Measurements from ENCODE around the gene SSTR5.
"Not testable (repeated sequence)": the region's sequence is repeated elsewhere in the genome, so short reads cannot be mapped to it uniquely, and the experiment has no call there.

The SSTR5 gene

GRCh38 chr16:1076801-1077576 lies 4.4 kb downstream of the SSTR5 start:
- no peak for DNase-seq

GRCh38 chr16:1077877-1078578 lies 5.5 kb downstream of the SSTR5 start:
- DNase-seq, result peak in 2 of 3 experiments; percentile 72 to 76

- DNase-seq, result peak in 2 of 3 experiments; percentile 86 to 94
Observed at GRCh38 chr16:1078579-1079021, 6.1 kb downstream of the SSTR5 start.

- no peak for DNase-seq
Observed at GRCh38 chr16:1079341-1079740, 6.8 kb downstream of the SSTR5 start.

- DNase-seq, result no peak
Observed at GRCh38 chr16:1079786-1080525, 7.4 kb downstream of the SSTR5 start.

GRCh38 chr16:1080801-1081733 lies 8.5 kb downstream of the SSTR5 start:
- DNase-seq, result no peak

- no peak for DNase-seq
Observed at GRCh38 chr16:1081734-1082265, 9.3 kb downstream of the SSTR5 start.

- DNase-seq, result no peak
Observed at GRCh38 chr16:1082266-1082951, 9.9 kb downstream of the SSTR5 start.

GRCh38 chr16:1082952-1083675 lies 10.6 kb downstream of the SSTR5 start:
- no peak for DNase-seq

GRCh38 chr16:1084971-1085370 lies 12.4 kb downstream of the SSTR5 start:
- DNase-seq, result no peak

- not testable (repeated sequence) for DNase-seq
Observed at GRCh38 chr16:1086443-1086842, 13.9 kb downstream of the SSTR5 start.

GRCh38 chr16:1088295-1089170 lies 16.0 kb downstream of the SSTR5 start:
- DNase-seq, result no peak

- DNase-seq, result no peak
Observed at GRCh38 chr16:1089439-1089821, 16.9 kb downstream of the SSTR5 start.

- DNase-seq, result no peak
Observed at GRCh38 chr16:1089822-1090619, 17.5 kb downstream of the SSTR5 start.

GRCh38 chr16:1090620-1091587 lies 18.4 kb downstream of the SSTR5 start:
- peak in 2 of 3 experiments; percentile 13 to 34 for DNase-seq

- DNase-seq, result no peak
Observed at GRCh38 chr16:1091992-1092552, 19.5 kb downstream of the SSTR5 start.

- DNase-seq, result not testable (repeated sequence)
Observed at GRCh38 chr16:1092685-1093283, 20.2 kb downstream of the SSTR5 start.

All from NCI-H1417 (cell line).